Measurements from ENCODE around the gene MPRIP.

MPRIP gene

DNA sequence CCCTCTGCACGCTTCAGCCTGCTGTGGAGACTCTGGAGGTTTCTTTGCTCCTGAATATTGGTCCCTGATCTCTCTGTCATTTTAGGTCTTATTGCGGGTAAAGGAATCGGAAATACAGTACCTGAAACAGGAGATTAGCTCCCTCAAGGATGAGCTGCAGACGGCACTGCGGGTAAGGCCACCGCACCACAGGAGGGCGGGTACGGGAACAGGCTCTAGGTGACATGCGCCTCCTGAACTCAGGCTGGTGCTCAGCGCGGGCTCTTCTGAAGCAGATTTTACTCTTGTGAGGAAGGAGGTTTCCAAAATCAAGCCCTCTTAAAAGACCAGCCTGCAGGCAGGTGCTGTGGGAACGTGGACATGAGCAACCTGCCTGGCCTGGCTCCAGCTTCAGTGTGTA is 134.1 kb downstream of the MPRIP start:
- TF ChIP-seq, protein P1, sequence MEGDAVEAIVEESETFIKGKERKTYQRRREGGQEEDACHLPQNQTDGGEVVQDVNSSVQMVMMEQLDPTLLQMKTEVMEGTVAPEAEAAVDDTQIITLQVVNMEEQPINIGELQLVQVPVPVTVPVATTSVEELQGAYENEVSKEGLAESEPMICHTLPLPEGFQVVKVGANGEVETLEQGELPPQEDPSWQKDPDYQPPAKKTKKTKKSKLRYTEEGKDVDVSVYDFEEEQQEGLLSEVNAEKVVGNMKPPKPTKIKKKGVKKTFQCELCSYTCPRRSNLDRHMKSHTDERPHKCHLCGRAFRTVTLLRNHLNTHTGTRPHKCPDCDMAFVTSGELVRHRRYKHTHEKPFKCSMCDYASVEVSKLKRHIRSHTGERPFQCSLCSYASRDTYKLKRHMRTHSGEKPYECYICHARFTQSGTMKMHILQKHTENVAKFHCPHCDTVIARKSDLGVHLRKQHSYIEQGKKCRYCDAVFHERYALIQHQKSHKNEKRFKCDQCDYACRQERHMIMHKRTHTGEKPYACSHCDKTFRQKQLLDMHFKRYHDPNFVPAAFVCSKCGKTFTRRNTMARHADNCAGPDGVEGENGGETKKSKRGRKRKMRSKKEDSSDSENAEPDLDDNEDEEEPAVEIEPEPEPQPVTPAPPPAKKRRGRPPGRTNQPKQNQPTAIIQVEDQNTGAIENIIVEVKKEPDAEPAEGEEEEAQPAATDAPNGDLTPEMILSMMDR (IDR thresholded peaks at IDR 0.05; ENCODE audit: insufficient read depth, low read length, poor library complexity, severe bottlenecking): no peak
- Histone ChIP-seq H3K36me3 (ENCODE audit: control insufficient read depth, insufficient read depth, low read length) (peaks cover 45% of the 10 kb centered on the region), H3K27me3 (replicated peaks; ENCODE audit: control insufficient read depth, insufficient read depth, low read length) (no peaks in the 10 kb centered on the region), H3K4me3 (replicated peaks; ENCODE audit: low read depth, low read length) (no peak overlapping the region)
- no peak for DNase-seq (ENCODE audit: extremely low read depth, insufficient read length)

DNA sequence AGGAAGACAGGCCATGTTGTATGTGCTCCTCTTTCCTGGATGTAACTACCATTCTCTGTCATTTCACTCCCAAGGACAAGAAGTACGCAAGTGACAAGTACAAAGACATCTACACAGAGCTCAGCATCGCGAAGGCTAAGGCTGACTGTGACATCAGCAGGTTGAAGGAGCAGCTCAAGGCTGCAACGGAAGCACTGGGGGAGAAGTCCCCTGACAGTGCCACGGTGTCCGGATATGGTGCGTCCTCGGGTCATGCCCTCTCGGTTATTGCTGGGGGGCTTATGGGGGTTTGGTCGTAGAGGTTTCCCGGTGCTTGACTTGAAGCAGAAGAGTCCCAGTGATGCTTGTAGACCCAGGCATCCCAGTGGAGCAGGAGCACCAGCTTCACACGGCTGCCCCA is 134.9 kb downstream of the MPRIP start:
- DNase-seq (ENCODE audit: extremely low read depth, insufficient read length): no peak
- H3K36me3 ChIP-seq (ENCODE audit: control insufficient read depth, insufficient read depth, low read length): peaks cover 41% of the 10 kb centered on the region
- no peak overlapping the region for H3K4me3 ChIP-seq (replicated peaks; ENCODE audit: low read depth, low read length)
- TF ChIP-seq, protein P1 (IDR thresholded peaks at IDR 0.05; ENCODE audit: insufficient read depth, low read length, poor library complexity, severe bottlenecking): no peak
- no peaks in the 10 kb centered on the region for H3K27me3 ChIP-seq (replicated peaks; ENCODE audit: control insufficient read depth, insufficient read depth, low read length)

DNA sequence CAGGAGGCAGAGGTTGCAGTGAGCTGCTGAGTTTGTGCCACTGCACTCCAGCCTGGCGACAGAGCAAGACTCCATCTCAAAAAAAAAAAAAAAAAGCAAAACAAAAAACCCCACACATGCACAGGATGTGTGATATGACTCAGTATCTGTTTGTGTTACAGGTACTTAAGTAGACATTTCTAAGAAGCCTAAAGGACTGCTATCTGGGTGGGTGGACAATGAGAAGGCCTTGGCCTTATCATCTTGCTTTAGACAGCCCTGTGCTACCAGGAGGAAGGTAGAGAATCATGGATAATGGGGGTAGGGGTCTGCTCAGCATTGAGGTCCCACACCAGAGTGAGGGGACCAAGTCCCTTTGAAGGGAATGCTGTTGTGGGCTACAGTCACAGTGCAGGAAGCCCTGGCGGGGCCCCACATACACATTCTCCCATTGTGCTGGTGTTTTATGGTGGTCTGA is 137.1 kb downstream of the MPRIP start:
- no peaks in the 10 kb centered on the region for H3K27me3 ChIP-seq (replicated peaks; ENCODE audit: control insufficient read depth, insufficient read depth, low read length)
- no peak for DNase-seq (ENCODE audit: extremely low read depth, insufficient read length)
- TF ChIP-seq, protein P1 (IDR thresholded peaks at IDR 0.05; ENCODE audit: insufficient read depth, low read length, poor library complexity, severe bottlenecking): no peak
- H3K4me3 ChIP-seq (replicated peaks; ENCODE audit: low read depth, low read length): no peak overlapping the region
- peaks cover 34% of the 10 kb centered on the region for H3K36me3 ChIP-seq (ENCODE audit: control insufficient read depth, insufficient read depth, low read length)

DNA sequence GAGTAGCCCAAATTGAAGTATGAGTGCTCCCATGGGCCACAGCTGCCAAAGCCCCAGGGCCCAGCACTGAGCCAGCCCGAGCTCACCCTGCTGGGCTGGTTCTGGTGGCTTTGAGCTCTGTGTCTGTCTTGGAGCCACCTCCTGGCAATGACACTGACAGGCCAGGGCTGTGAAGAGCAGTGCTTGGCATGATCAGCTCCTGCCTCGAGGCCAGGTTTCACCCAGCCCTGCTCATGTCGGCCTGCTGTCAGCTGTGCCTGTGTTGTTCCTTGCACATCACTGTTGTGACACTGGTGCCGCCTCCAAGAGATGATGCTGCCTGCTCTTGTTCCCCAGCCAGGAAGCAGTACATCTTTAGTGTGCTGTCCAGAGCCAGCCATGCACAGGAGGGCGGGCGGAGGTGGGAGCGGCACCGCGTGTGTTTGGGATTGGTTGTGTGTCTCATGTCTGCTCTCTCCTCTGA is 137.9 kb downstream of the MPRIP start:
- no peak for DNase-seq (ENCODE audit: extremely low read depth, insufficient read length)
- Histone ChIP-seq H3K36me3 (ENCODE audit: control insufficient read depth, insufficient read depth, low read length) (peaks cover 32% of the 10 kb centered on the region), H3K4me3 (replicated peaks; ENCODE audit: low read depth, low read length) (no peak overlapping the region), H3K27me3 (replicated peaks; ENCODE audit: control insufficient read depth, insufficient read depth, low read length) (no peaks in the 10 kb centered on the region)
- TF ChIP-seq, protein P1 (IDR thresholded peaks at IDR 0.05; ENCODE audit: insufficient read depth, low read length, poor library complexity, severe bottlenecking): no peak

DNA sequence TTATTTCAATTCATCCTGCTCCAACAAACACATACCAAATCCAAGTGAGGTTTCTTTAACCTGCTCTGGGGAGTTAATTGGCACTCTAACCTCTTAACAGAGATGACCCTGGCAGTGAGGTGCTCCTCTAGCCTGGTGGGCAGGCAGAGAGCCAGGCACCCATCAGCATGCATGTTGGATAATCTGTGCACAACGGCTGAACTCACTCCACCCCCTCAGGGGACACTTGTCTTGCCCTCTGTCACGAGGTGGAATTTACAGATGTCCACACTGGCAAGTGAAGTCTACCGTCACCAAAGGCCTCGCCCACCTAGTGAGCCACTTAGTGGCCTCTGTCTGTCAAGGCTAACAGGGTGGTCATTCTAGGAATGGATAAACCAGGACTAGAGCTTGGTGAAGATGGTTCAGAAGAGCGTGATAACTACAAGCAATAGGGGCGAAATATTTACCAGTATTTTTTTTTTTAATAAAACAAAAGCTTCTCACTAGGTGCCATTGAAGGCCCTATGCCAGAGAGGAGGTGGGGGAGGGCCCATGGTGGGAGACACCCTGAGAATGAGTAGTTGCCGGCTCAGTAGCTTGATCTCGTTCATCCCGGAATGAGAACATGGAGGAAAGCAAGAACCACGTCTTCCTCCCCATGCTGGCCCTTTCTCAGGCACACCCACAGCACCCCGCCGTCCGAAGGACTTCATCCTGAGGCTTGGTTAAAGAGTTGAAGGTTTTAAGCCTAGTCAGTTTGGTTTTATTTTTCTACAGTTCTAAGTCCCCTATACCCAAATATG is 138.7 kb downstream of the MPRIP start:
- H3K4me3 ChIP-seq (replicated peaks; ENCODE audit: low read depth, low read length): no peak overlapping the region
- no peaks in the 10 kb centered on the region for H3K27me3 ChIP-seq (replicated peaks; ENCODE audit: control insufficient read depth, insufficient read depth, low read length)
- no peak for DNase-seq (ENCODE audit: extremely low read depth, insufficient read length)
- H3K36me3 ChIP-seq (ENCODE audit: control insufficient read depth, insufficient read depth, low read length): peaks cover 26% of the 10 kb centered on the region
- TF ChIP-seq, protein P1 (IDR thresholded peaks at IDR 0.05; ENCODE audit: insufficient read depth, low read length, poor library complexity, severe bottlenecking): no peak
